PC-3 (cell line): ENCODE results near the gene SAMD8.

Experiments used
- EZH2 ChIP-seq: fragments of 300-600 bp; sonication (generic); IDR thresholded peaks from one replicate; pipeline ENCODE4 v1.6.1; 2017; ENCODE audit warnings: antibody characterized with exemption, mild to moderate bottlenecking, low read length; ENCODE audit not compliant: unreplicated experiment
- TF ChIP-seq, protein P1 (sequence below): fragments of 300-600 bp; sonication (generic); conservative IDR thresholded peaks from 2 replicates; pipeline ENCODE4 v1.5.1; 2017; ENCODE audit warnings: antibody characterized with exemption, low read depth, mild to moderate bottlenecking, low read length

DNA sequence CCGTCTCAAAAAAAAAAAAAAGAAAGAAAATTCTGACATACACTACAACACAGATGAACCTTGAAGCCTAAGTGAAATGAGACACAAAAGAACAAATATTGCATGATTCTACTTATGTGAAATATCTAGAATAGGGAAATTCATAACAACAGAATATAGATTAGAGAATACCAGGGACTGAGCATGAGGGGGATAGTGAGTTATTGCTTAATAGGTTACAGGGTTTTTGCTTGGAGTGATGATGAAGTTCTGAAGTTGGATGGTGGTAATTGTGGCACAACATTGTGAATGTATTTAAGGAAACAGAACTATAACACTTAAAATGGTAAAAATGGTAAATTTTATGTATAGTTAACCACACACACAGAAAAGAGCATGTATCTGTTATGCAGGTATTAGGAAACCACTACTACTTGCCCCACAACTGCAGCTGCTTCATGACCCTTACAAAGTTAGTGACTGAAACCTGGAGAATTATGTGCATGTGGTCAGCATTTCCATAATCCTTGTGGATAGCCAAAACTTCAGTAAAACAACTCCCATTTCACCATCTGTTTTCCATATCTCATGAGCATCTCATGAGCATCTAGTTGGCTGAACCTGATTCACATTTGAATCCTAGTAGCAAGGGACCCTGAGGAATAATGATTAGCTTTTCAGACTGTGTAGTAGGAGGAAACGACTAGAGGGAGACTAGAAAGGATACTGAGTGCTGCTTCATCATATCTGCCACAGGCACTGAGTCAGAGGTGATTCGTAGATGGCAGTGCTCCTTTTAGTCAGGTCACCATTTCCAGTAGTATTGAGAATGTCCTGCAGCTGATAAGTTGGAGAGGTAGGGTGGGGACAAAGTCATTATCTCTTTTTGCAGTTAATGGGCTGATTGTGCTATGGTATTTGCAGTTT lies 26.3 kb downstream of the SAMD8 start:
- TF ChIP-seq, protein P1, sequence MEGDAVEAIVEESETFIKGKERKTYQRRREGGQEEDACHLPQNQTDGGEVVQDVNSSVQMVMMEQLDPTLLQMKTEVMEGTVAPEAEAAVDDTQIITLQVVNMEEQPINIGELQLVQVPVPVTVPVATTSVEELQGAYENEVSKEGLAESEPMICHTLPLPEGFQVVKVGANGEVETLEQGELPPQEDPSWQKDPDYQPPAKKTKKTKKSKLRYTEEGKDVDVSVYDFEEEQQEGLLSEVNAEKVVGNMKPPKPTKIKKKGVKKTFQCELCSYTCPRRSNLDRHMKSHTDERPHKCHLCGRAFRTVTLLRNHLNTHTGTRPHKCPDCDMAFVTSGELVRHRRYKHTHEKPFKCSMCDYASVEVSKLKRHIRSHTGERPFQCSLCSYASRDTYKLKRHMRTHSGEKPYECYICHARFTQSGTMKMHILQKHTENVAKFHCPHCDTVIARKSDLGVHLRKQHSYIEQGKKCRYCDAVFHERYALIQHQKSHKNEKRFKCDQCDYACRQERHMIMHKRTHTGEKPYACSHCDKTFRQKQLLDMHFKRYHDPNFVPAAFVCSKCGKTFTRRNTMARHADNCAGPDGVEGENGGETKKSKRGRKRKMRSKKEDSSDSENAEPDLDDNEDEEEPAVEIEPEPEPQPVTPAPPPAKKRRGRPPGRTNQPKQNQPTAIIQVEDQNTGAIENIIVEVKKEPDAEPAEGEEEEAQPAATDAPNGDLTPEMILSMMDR = no peak
- TF ChIP-seq EZH2 = no peak
